ENCODE measurements around the gene GINS1. TPM values are rescaled to one million over a fixed set of nuclear protein-coding genes. Genes with fewer than 3 reads are reported as not detected.

The GINS1 gene
- total and polyA plus RNA-seq, 4 donors: 0.17 to 11.4 (median 0.48) TPM

GRCh38 chr20:25376886-25377285 lies 30.6 kb upstream of the GINS1 start:
- WGBS: 92% methylated on average over 2 of the region's 2 CpGs
- no peak for TF ChIP-seq YY1 (IDR thresholded peaks at IDR 0.05)
- no peak for TF ChIP-seq SP1 (IDR thresholded peaks at IDR 0.05)
- TF ChIP-seq ATF3 (IDR thresholded peaks at IDR 0.05): no peak
- TF ChIP-seq CTCF (IDR thresholded peaks at IDR 0.05; ENCODE audit: low read depth, low read length, missing input control): no peak
- no peak for TF ChIP-seq RXRA (IDR thresholded peaks at IDR 0.05)
- TF ChIP-seq NR2F2 (IDR thresholded peaks at IDR 0.05): no peak
- TF ChIP-seq EGR1 (IDR thresholded peaks at IDR 0.05; ENCODE audit: low read depth in 2 of 2): no peak
- no peak for TF ChIP-seq FOXA2 (IDR thresholded peaks at IDR 0.05)
- no peak for TF ChIP-seq FOXA1 (IDR thresholded peaks at IDR 0.05)
- no peak for TF ChIP-seq REST (IDR thresholded peaks at IDR 0.05)
- no peak for TF ChIP-seq GABPA (IDR thresholded peaks at IDR 0.05 in 1 of 2, conservative IDR thresholded peaks at IDR 0.05 in 1 of 2)
- TF ChIP-seq RAD21 (IDR thresholded peaks at IDR 0.05): no peak
- no peaks in the 10 kb centered on the region for H3K9me3 ChIP-seq (ENCODE audit: control insufficient read depth in 4 of 4, low read length in 3 of 4)

GRCh38 chr20:25378189-25378883 lies 29.1 kb upstream of the GINS1 start:
- peaks cover 0 to 8% (median 5%) of the 10 kb centered on the region in 4 donors for H3K4me1 ChIP-seq (ENCODE audit: control insufficient read depth in 4 of 4, insufficient read depth in 4 of 4, low read length in 3 of 4)
- no peaks in the 10 kb centered on the region for H3K9me3 ChIP-seq (ENCODE audit: control insufficient read depth in 4 of 4, low read length in 3 of 4)
- TF ChIP-seq EGR1 (IDR thresholded peaks at IDR 0.05; ENCODE audit: low read depth in 2 of 2) (no peak), TAF1 (conservative IDR thresholded peaks at IDR 0.05) (no peak)
- no peaks in the 10 kb centered on the region for H3K27me3 ChIP-seq (ENCODE audit: control insufficient read depth in 4 of 4, insufficient read depth in 4 of 4, low read length in 3 of 4)
- H3K36me3 ChIP-seq (ENCODE audit: control insufficient read depth in 4 of 4, insufficient read depth in 3 of 4, low read depth in 1 of 4, low read length in 3 of 4): no peaks in the 10 kb centered on the region
- DNase-seq (ENCODE audit: low spot score): no peak
- 90% methylated on average over 5 of the region's 5 CpGs for WGBS
- H3K9ac ChIP-seq (ENCODE audit: low read depth in 1 of 2, low read length in 2 of 2): no peak overlapping the region
- H3K4me3 ChIP-seq (ENCODE audit: low read depth in 1 of 3, low read length in 3 of 3): no peak overlapping the region
- no peak overlapping the region for H3K27ac ChIP-seq (ENCODE audit: low read depth in 1 of 2, low read length in 2 of 2)

More at GRCh38 chr20:25376886-25377285, 30.6 kb upstream of the GINS1 start:
- no peaks in the 10 kb centered on the region for H3K36me3 ChIP-seq (ENCODE audit: control insufficient read depth in 4 of 4, insufficient read depth in 3 of 4, low read depth in 1 of 4, low read length in 3 of 4)
- no peak overlapping the region for H3K27ac ChIP-seq (ENCODE audit: low read depth in 1 of 2, low read length in 2 of 2)
- peaks cover 0 to 1% (median 0%) of the 10 kb centered on the region in 4 donors for H3K4me1 ChIP-seq (ENCODE audit: control insufficient read depth in 4 of 4, insufficient read depth in 4 of 4, low read length in 3 of 4)
- H3K9ac ChIP-seq (ENCODE audit: low read depth in 1 of 2, low read length in 2 of 2): no peak overlapping the region
- H3K27me3 ChIP-seq (ENCODE audit: control insufficient read depth in 4 of 4, insufficient read depth in 4 of 4, low read length in 3 of 4): no peaks in the 10 kb centered on the region
- no peak overlapping the region for H3K4me3 ChIP-seq (ENCODE audit: low read depth in 1 of 3, low read length in 3 of 3)
- DNase-seq (ENCODE audit: low spot score): no peak
